Panc1 (cell line): ENCODE data around the gene FGGY. TPM values are rescaled to one million over a fixed set of nuclear protein-coding genes. Genes with fewer than 3 reads are reported as not detected.
"Not testable (repeated sequence)": the region's sequence is repeated elsewhere in the genome, so short reads cannot be mapped to it uniquely, and the experiment has no call there.

ENCODE experiments used
- ATAC-seq: fragments of 200-7000 bp; cut with Tn5 transposase; 2 replicates; pipeline ENCODE4 v1.9.1; 2020; ENCODE audit warnings: mild to moderate bottlenecking, moderate library complexity
- BruUV-seq: library from RNA; stranded (reverse); fragments of 400-500 nt; replicated peaks from 2 replicates; lab custom pipeline; 2021; lab: Mats Ljungman, UMichigan
- CTCF ChIA-PET: fragments of 300-600 bp; sonication (Branson Sonifier 250); formaldehyde crosslinking; loops from one replicate; lab custom pipeline; 2022; ENCODE audit warnings: antibody characterized with exemption; lab: Charles Lee
- POLR2A ChIA-PET: fragments of 300-600 bp; sonication (Branson Sonifier 250); formaldehyde crosslinking; loops from one replicate; lab custom pipeline; 2022; ENCODE audit warnings: antibody characterized with exemption; lab: Charles Lee
- DNase-seq: peaks from one replicate; pipeline ENCODE4 v3.0.0-alpha.2; 2010; ENCODE audit warnings: low read depth, low spot score
- H3K27ac ChIP-seq: 2 replicates; pipeline ENCODE4 v1.5.1; 2011; ENCODE audit warnings: mild to moderate bottlenecking, low read length, inconsistent platforms
- H3K27me3 ChIP-seq: fragments of 200-500 bp; sonication (Bioruptor generic); 2 replicates; pipeline ENCODE4 v1.6.0; 2014; ENCODE audit warnings: low read length, inconsistent platforms; ENCODE audit not compliant: control insufficient read depth, insufficient read depth
- H3K36me3 ChIP-seq: fragments of 200-500 bp; sonication (Bioruptor generic); 2 replicates; pipeline ENCODE4 v1.5.1; 2014; ENCODE audit warnings: inconsistent platforms, mild to moderate bottlenecking, low read length, moderate library complexity; ENCODE audit not compliant: control insufficient read depth, insufficient read depth
- H3K4me1 ChIP-seq: 2 replicates; pipeline ENCODE4 v1.5.1; 2011; ENCODE audit warnings: inconsistent platforms, mild to moderate bottlenecking, low read length, moderate library complexity; ENCODE audit not compliant: control insufficient read depth, insufficient read depth
- H3K4me3 ChIP-seq, 2 experiments: 2 replicates each; pipeline ENCODE4 v1.5.1; 2011 to 2012; ENCODE audit warnings: low read depth in 2 of 2, low read length in 2 of 2, mild to moderate bottlenecking in 2 of 2, inconsistent platforms in 1 of 2, moderate library complexity in 1 of 2
- H3K9me3 ChIP-seq: fragments of 200-500 bp; sonication (Bioruptor generic); 2 replicates; pipeline ENCODE4 v1.5.1; 2014; ENCODE audit warnings: low read depth, mild to moderate bottlenecking, inconsistent platforms, low read length, moderate library complexity; ENCODE audit not compliant: control insufficient read depth, insufficient read depth
- POLR2AphosphoS5 ChIP-seq: IDR thresholded peaks from 2 replicates; pipeline ENCODE4 v1.6.1; 2012; ENCODE audit warnings: mild to moderate bottlenecking, low read depth, low read length, moderate library complexity
- SIN3A ChIP-seq: IDR thresholded peaks from 2 replicates; pipeline ENCODE4 v1.6.1; 2012; ENCODE audit warnings: low read depth, mild to moderate bottlenecking, low read length, moderate library complexity, borderline replicate concordance; ENCODE audit not compliant: insufficient read depth
- TCF7L2 ChIP-seq: IDR thresholded peaks from 2 replicates; pipeline ENCODE4 v1.6.1; 2011; ENCODE audit warnings: mild to moderate bottlenecking, low read depth, low read length, inconsistent platforms
- in situ Hi-C: cut with HindIII; loops from 2 replicates; pipeline ENCODE4 v1.10.0; 2016; ENCODE audit warnings: low sequenced_read_pairs, low pct_unique_long_range_greater_than_20kb
- intact Hi-C: fragments of 100-400 bp; cut with micrococcal nuclease; formaldehyde crosslinking; loops from one replicate; pipeline ENCODE4 v1.10.0; 2022; ENCODE audit not compliant: unreplicated experiment
- total RNA-seq: library from RNA; stranded (reverse); gene quantifications from one replicate; pipeline ENCODE4 v1.2.1, GENCODE V29; 2021; ENCODE audit not compliant: unreplicated experiment
- TF ChIP-seq, protein P1 (sequence below): fragments of 450-650 bp; IDR thresholded peaks from 2 replicates; pipeline ENCODE4 v1.5.1; 2017; ENCODE audit warnings: mild to moderate bottlenecking
- TF ChIP-seq, protein P2 (sequence below), 2 experiments: IDR thresholded peaks; 2 replicates each; pipeline ENCODE4 v1.6.1; 2011 to 2012; ENCODE audit warnings: low read depth in 2 of 2, control low read depth in 1 of 2, low read length in 1 of 2, mild to moderate bottlenecking in 1 of 2, moderate library complexity in 1 of 2; ENCODE audit not compliant: insufficient read depth in 1 of 2

FGGY gene
- total RNA-seq, 1 experiment from 2014 or later = 15.5 TPM

DNA sequence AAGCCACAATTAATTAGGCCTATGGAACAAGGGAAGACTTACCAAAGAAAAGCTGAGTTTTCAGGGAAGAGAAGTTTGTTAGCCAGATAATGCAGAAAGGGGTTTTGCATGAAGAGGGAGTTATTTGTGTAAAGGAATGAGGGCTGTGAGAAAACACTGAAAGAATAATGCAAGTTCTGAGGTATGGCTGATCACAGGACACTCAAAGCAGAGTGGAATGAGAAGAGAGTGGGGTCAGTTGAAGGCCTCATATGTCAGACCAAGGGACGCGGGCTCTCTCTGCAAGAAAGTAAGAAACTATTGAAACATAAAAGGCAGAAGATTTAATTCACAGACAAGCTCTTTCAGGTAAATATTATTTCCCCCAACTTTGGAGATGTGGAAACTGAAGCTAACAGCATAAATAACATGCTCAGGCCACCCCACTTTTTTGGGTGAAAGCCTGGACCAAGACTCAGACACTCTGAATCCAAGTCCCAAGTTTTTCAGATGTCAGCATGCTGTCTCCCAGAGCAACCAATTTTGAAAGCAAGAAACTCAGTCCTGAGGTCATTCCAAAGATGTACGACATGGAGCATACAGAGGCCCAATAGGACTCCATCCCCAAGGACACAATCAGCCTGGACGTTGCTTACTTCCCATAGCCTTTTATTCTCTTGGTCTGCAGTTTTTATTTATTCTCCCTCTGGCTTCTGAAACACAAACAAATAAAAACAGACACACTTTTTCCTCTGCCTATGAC lies 47.3 kb upstream of the FGGY start:
- ChIA-PET CTCF (no interaction called here), POLR2A (no interaction called here)
- no peaks in the 10 kb centered on the region for H3K4me1 ChIP-seq
- H3K27me3 ChIP-seq = no peaks in the 10 kb centered on the region
- intact Hi-C loops (no loop called here), in situ Hi-C loops (no loop called here)
- no peaks in the 10 kb centered on the region for H3K36me3 ChIP-seq
- H3K4me3 ChIP-seq = no peak overlapping the region
- no TSS peak for BruUV-seq
- no peak for ATAC-seq
- no peak for TF ChIP-seq POLR2AphosphoS5
- TF ChIP-seq, protein P1, sequence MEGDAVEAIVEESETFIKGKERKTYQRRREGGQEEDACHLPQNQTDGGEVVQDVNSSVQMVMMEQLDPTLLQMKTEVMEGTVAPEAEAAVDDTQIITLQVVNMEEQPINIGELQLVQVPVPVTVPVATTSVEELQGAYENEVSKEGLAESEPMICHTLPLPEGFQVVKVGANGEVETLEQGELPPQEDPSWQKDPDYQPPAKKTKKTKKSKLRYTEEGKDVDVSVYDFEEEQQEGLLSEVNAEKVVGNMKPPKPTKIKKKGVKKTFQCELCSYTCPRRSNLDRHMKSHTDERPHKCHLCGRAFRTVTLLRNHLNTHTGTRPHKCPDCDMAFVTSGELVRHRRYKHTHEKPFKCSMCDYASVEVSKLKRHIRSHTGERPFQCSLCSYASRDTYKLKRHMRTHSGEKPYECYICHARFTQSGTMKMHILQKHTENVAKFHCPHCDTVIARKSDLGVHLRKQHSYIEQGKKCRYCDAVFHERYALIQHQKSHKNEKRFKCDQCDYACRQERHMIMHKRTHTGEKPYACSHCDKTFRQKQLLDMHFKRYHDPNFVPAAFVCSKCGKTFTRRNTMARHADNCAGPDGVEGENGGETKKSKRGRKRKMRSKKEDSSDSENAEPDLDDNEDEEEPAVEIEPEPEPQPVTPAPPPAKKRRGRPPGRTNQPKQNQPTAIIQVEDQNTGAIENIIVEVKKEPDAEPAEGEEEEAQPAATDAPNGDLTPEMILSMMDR = no peak
- TF ChIP-seq, protein P2, sequence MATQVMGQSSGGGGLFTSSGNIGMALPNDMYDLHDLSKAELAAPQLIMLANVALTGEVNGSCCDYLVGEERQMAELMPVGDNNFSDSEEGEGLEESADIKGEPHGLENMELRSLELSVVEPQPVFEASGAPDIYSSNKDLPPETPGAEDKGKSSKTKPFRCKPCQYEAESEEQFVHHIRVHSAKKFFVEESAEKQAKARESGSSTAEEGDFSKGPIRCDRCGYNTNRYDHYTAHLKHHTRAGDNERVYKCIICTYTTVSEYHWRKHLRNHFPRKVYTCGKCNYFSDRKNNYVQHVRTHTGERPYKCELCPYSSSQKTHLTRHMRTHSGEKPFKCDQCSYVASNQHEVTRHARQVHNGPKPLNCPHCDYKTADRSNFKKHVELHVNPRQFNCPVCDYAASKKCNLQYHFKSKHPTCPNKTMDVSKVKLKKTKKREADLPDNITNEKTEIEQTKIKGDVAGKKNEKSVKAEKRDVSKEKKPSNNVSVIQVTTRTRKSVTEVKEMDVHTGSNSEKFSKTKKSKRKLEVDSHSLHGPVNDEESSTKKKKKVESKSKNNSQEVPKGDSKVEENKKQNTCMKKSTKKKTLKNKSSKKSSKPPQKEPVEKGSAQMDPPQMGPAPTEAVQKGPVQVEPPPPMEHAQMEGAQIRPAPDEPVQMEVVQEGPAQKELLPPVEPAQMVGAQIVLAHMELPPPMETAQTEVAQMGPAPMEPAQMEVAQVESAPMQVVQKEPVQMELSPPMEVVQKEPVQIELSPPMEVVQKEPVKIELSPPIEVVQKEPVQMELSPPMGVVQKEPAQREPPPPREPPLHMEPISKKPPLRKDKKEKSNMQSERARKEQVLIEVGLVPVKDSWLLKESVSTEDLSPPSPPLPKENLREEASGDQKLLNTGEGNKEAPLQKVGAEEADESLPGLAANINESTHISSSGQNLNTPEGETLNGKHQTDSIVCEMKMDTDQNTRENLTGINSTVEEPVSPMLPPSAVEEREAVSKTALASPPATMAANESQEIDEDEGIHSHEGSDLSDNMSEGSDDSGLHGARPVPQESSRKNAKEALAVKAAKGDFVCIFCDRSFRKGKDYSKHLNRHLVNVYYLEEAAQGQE (IDR thresholded peaks at IDR 0.05; ENCODE audit: insufficient read depth in 1 of 2, low read depth in 2 of 2, low read length in 1 of 2) = no peak
- TF ChIP-seq TCF7L2 = no peak
- TF ChIP-seq SIN3A = no peak
- H3K27ac ChIP-seq = no peak overlapping the region
- no peaks in the 10 kb centered on the region for H3K9me3 ChIP-seq
- no peak for DNase-seq

DNA sequence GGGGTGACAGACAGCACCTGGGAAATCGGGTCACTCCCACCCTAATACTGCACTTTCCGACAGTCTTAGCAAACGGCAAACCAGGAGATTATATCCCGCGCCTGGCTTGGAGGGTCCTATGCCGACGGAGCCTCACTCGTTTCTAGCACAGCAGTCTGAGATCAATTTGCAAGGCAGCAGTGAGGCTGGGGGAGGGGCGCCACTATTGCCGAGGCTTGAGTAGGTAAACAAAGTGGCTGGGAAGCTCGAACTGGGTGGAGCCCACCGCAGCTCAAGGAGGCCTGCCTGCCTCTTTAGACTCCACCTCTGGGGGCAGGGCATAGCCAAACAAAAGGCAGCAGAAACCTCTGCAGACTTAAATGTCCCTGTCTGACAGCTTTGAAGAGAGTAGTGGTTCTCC lies 45.8 kb upstream of the FGGY start:
- H3K9me3 ChIP-seq, ATAC-seq, H3K4me1 ChIP-seq, H3K4me3 ChIP-seq, in situ Hi-C loops, intact Hi-C loops, CTCF ChIA-PET, H3K36me3 ChIP-seq, POLR2A ChIA-PET, DNase-seq, BruUV-seq, H3K27ac ChIP-seq, H3K27me3 ChIP-seq: not testable (repeated sequence)

DNA sequence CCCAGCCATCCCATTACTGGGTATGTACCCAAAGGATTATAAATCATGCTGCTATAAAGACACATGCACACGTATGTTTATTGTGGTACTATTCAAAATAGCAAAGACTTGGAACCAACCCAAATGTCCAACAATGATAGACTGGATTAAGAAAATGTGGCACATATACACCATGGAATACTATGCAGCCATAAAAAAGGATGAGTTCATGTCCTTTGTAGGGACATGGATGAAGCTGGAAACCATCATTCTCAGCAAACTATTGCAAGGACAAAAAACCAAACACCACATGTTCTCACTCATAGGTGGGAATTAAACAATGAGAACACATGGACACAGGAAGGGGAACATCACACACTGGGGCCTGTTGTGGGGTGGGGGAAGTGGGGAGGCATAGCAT lies 40.5 kb upstream of the FGGY start:
- DNase-seq, in situ Hi-C loops, POLR2A ChIA-PET, H3K27me3 ChIP-seq, H3K27ac ChIP-seq, ATAC-seq, H3K9me3 ChIP-seq, H3K4me3 ChIP-seq, CTCF ChIA-PET, intact Hi-C loops, H3K36me3 ChIP-seq, H3K4me1 ChIP-seq, BruUV-seq: not testable (repeated sequence)
